Measurements from ENCODE around the gene KAZN. TPM values are rescaled to one million over a fixed set of nuclear protein-coding genes. Genes with fewer than 3 reads are reported as not detected.

Gene KAZN
- total RNA-seq, 1 donor from 2014 or later: 9.4 TPM

- Histone ChIP-seq H4K20me1 (ENCODE audit: insufficient read depth, low read length) (peaks cover 4% of the 10 kb centered on the region), H3K4me3 (ENCODE audit: insufficient read depth, low read depth, low read length) (no peak overlapping the region), H3K9me3 (ENCODE audit: insufficient read depth, low read depth, low read length) (no peaks in the 10 kb centered on the region), H3K4me2 (ENCODE audit: low read length) (peak overlapping the region; percentile 34), H3K4me1 (ENCODE audit: insufficient read depth, low read length) (peaks cover 33% of the 10 kb centered on the region), H3K36me3 (ENCODE audit: insufficient read depth, low read length) (no peaks in the 10 kb centered on the region), H3K9ac (ENCODE audit: low read length) (no peak overlapping the region), H3K79me2 (ENCODE audit: insufficient read depth, low read length) (no peaks in the 10 kb centered on the region), H3K27ac (ENCODE audit: low read depth, low read length) (no peak overlapping the region), H3K27me3 (ENCODE audit: insufficient read depth, low read length) (no peaks in the 10 kb centered on the region), H2AFZ (ENCODE audit: low read depth, low read length) (no peak overlapping the region)
- peak overlapping the region; percentile 47 for H3K27ac Mint-ChIP-seq (ENCODE audit: unreplicated experiment)
- DNase-seq (ENCODE audit: low read depth) (peak; percentile 63), FAIRE-seq (peak; percentile 34)
- peaks cover 5% of the 10 kb centered on the region for H3K36me3 Mint-ChIP-seq (ENCODE audit: low read depth, unreplicated experiment)
- no peaks in the 10 kb centered on the region for H3K9me3 Mint-ChIP-seq (ENCODE audit: unreplicated experiment)
- H3K27me3 Mint-ChIP-seq (ENCODE audit: low read depth, unreplicated experiment): no peaks in the 10 kb centered on the region
- TF ChIP-seq, protein P1, sequence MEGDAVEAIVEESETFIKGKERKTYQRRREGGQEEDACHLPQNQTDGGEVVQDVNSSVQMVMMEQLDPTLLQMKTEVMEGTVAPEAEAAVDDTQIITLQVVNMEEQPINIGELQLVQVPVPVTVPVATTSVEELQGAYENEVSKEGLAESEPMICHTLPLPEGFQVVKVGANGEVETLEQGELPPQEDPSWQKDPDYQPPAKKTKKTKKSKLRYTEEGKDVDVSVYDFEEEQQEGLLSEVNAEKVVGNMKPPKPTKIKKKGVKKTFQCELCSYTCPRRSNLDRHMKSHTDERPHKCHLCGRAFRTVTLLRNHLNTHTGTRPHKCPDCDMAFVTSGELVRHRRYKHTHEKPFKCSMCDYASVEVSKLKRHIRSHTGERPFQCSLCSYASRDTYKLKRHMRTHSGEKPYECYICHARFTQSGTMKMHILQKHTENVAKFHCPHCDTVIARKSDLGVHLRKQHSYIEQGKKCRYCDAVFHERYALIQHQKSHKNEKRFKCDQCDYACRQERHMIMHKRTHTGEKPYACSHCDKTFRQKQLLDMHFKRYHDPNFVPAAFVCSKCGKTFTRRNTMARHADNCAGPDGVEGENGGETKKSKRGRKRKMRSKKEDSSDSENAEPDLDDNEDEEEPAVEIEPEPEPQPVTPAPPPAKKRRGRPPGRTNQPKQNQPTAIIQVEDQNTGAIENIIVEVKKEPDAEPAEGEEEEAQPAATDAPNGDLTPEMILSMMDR (IDR thresholded peaks at IDR 0.05; ENCODE audit: insufficient read depth, low read depth, low read length): no peak
- TF ChIP-seq EZH2 (IDR thresholded peaks at IDR 0.05; ENCODE audit: insufficient read depth, low read length): no peak
- no peak overlapping the region for H3K4me3 Mint-ChIP-seq (ENCODE audit: unreplicated experiment)
- peaks cover 31% of the 10 kb centered on the region for H3K4me1 Mint-ChIP-seq (ENCODE audit: low read depth, unreplicated experiment)
Measured at GRCh38 chr1:15031251-15031933, 432.9 kb downstream of the KAZN start.

GRCh38 chr1:15033264-15033663 lies 434.8 kb downstream of the KAZN start:
- no peak overlapping the region for H3K4me3 Mint-ChIP-seq (ENCODE audit: unreplicated experiment)
- peak; percentile 55 for FAIRE-seq
- Histone ChIP-seq H3K9ac (ENCODE audit: low read length) (no peak overlapping the region), H3K4me1 (ENCODE audit: insufficient read depth, low read length) (peaks cover 25% of the 10 kb centered on the region), H4K20me1 (ENCODE audit: insufficient read depth, low read length) (peaks cover 4% of the 10 kb centered on the region), H3K4me2 (ENCODE audit: low read length) (peak overlapping the region; percentile 33), H3K27ac (ENCODE audit: low read depth, low read length) (no peak overlapping the region), H3K36me3 (ENCODE audit: insufficient read depth, low read length) (no peaks in the 10 kb centered on the region), H3K27me3 (ENCODE audit: insufficient read depth, low read length) (no peaks in the 10 kb centered on the region), H3K4me3 (ENCODE audit: insufficient read depth, low read depth, low read length) (no peak overlapping the region), H2AFZ (ENCODE audit: low read depth, low read length) (no peak overlapping the region), H3K9me3 (ENCODE audit: insufficient read depth, low read depth, low read length) (no peaks in the 10 kb centered on the region), H3K79me2 (ENCODE audit: insufficient read depth, low read length) (no peaks in the 10 kb centered on the region)
- peaks cover 8% of the 10 kb centered on the region for H3K36me3 Mint-ChIP-seq (ENCODE audit: low read depth, unreplicated experiment)
- no peak overlapping the region for H3K27ac Mint-ChIP-seq (ENCODE audit: unreplicated experiment)
- peaks cover 22% of the 10 kb centered on the region for H3K4me1 Mint-ChIP-seq (ENCODE audit: low read depth, unreplicated experiment)
- no peaks in the 10 kb centered on the region for H3K27me3 Mint-ChIP-seq (ENCODE audit: low read depth, unreplicated experiment)
- peak; percentile 71 for DNase-seq (ENCODE audit: low read depth)
- no peaks in the 10 kb centered on the region for H3K9me3 Mint-ChIP-seq (ENCODE audit: unreplicated experiment)
- TF ChIP-seq, protein P1 (IDR thresholded peaks at IDR 0.05; ENCODE audit: insufficient read depth, low read depth, low read length): peak; percentile 60
- TF ChIP-seq EZH2 (IDR thresholded peaks at IDR 0.05; ENCODE audit: insufficient read depth, low read length): no peak

DNA sequence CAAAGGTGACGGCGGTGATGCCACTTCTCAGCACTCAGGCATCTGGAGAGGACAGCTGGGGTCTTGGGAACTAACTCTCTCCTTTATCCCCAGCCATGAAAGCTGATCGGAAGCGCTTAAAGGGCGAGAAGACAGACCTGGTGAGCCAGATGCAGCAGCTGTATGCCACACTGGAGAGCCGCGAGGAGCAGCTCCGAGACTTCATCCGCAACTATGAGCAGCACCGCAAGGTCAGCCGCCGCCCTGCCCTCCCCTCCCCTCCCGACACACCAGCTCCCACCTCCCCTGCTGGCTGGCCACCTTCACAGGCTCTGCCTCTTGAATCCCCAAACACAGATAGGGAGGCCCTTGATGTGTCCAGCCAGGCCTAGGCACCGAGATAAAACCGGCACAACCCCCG lies 436.2 kb downstream of the KAZN start:
- Mint-ChIP-seq H3K27me3 (ENCODE audit: low read depth, unreplicated experiment) (no peaks in the 10 kb centered on the region), H3K27ac (ENCODE audit: unreplicated experiment) (no peak overlapping the region), H3K4me3 (ENCODE audit: unreplicated experiment) (no peak overlapping the region), H3K4me1 (ENCODE audit: low read depth, unreplicated experiment) (peaks cover 14% of the 10 kb centered on the region), H3K9me3 (ENCODE audit: unreplicated experiment) (no peaks in the 10 kb centered on the region), H3K36me3 (ENCODE audit: low read depth, unreplicated experiment) (peaks cover 8% of the 10 kb centered on the region)
- no peaks in the 10 kb centered on the region for H3K36me3 ChIP-seq (ENCODE audit: insufficient read depth, low read length)
- TF ChIP-seq, protein P1 (IDR thresholded peaks at IDR 0.05; ENCODE audit: insufficient read depth, low read depth, low read length): no peak
- no peak for TF ChIP-seq EZH2 (IDR thresholded peaks at IDR 0.05; ENCODE audit: insufficient read depth, low read length)
- no peaks in the 10 kb centered on the region for H3K9me3 ChIP-seq (ENCODE audit: insufficient read depth, low read depth, low read length)
- no peak overlapping the region for H3K4me3 ChIP-seq (ENCODE audit: insufficient read depth, low read depth, low read length)
- peaks cover 4% of the 10 kb centered on the region for H4K20me1 ChIP-seq (ENCODE audit: insufficient read depth, low read length)
- H3K79me2 ChIP-seq (ENCODE audit: insufficient read depth, low read length): no peaks in the 10 kb centered on the region
- no peak overlapping the region for H2AFZ ChIP-seq (ENCODE audit: low read depth, low read length)
- no peak overlapping the region for H3K4me2 ChIP-seq (ENCODE audit: low read length)
- H3K27ac ChIP-seq (ENCODE audit: low read depth, low read length): no peak overlapping the region
- H3K27me3 ChIP-seq (ENCODE audit: insufficient read depth, low read length): no peaks in the 10 kb centered on the region
- no peak for FAIRE-seq
- H3K4me1 ChIP-seq (ENCODE audit: insufficient read depth, low read length): peaks cover 16% of the 10 kb centered on the region
- DNase-seq (ENCODE audit: low read depth): no peak
- H3K9ac ChIP-seq (ENCODE audit: low read length): no peak overlapping the region
